Measurements from ENCODE around the gene MAST4.

The MAST4 gene

DNA sequence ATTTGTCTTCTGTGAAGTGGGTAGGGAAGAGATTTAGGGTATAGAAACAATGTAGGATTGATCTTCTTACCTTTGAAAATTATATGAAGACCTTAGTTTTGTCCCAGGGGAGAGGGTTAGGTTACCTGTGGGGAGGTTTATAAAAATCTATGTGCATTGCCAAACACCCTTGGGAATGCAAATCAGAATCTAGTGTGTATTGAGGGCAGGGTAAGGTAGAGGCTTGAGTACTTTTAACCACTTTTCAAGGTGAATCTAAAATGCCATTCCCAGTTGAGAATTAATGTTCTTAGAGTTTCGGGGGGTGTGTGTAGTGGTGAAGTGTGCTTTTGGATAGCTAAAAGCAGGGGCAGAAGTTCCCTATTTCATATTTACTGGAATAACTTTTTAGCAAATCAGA is 312.0 kb downstream of the MAST4 start:
- Histone ChIP-seq H3K27ac (ENCODE audit: low read depth, low read length) (no peak overlapping the region), H3K27me3 (ENCODE audit: control insufficient read depth, insufficient read depth, low read length) (peaks cover 66% of the 10 kb centered on the region), H3K9me3 (ENCODE audit: control insufficient read depth, insufficient read depth, low read length) (no peaks in the 10 kb centered on the region), H3K4me1 (ENCODE audit: control insufficient read depth, insufficient read depth, low read length) (peaks cover 52% of the 10 kb centered on the region), H3K4me3 (ENCODE audit: low read depth, low read length) (no peak overlapping the region; the same call in 1 of the 2 replicates), H3K9ac (ENCODE audit: low read depth, low read length) (no peak overlapping the region), H3K36me3 (ENCODE audit: control insufficient read depth, insufficient read depth, low read length) (no peaks in the 10 kb centered on the region)

DNA sequence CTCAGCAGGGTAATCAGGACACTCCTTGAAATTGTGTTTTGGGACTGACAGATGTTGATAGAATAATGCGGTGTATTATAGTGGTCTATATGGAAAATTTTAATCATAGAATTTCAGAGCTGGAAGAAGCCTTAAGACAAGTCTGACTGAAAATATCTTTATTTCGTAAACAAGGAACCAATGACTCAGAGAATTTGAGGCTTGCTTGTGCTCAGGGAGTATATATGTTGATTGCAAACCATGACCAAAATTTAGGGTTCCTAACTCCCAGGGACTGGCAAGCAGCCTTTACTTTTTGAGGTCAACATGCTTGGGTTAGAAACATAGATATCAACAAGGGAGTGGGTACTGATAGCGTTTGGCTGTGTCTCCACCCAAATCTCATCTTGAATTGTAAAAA is 313.2 kb downstream of the MAST4 start:
- Histone ChIP-seq H3K36me3 (ENCODE audit: control insufficient read depth, insufficient read depth, low read length) (no peaks in the 10 kb centered on the region), H3K9ac (ENCODE audit: low read depth, low read length) (no peak overlapping the region), H3K9me3 (ENCODE audit: control insufficient read depth, insufficient read depth, low read length) (no peaks in the 10 kb centered on the region), H3K27me3 (ENCODE audit: control insufficient read depth, insufficient read depth, low read length) (peaks cover 55% of the 10 kb centered on the region), H3K4me3 (ENCODE audit: low read depth, low read length) (no peak overlapping the region), H3K4me1 (ENCODE audit: control insufficient read depth, insufficient read depth, low read length) (peaks cover 43% of the 10 kb centered on the region), H3K27ac (ENCODE audit: low read depth, low read length) (no peak overlapping the region)

DNA sequence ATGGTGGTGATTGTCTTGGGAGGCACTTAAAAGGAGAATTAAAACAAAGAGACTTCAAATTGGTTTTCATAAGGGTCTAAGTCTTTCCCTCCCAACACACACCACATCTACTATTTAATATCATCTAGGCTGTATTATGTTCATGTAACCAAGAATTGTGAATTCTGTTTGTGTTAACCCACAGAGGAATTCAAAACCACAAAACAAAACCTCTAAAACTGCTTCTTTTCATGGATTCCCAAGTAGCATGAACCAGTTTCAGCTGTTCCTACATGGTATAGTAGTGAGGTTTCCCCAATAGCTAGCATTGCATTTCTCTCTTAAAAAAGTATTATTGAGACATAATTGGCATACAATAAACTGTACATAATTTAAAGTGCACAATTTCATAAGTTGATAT is 316.6 kb downstream of the MAST4 start:
- Histone ChIP-seq H3K9ac (ENCODE audit: low read depth, low read length) (no peak overlapping the region), H3K36me3 (ENCODE audit: control insufficient read depth, insufficient read depth, low read length) (no peaks in the 10 kb centered on the region), H3K27ac (ENCODE audit: low read depth, low read length) (no peak overlapping the region), H3K4me1 (ENCODE audit: control insufficient read depth, insufficient read depth, low read length) (peaks cover 11% of the 10 kb centered on the region), H3K4me3 (ENCODE audit: low read depth, low read length) (no peak overlapping the region), H3K9me3 (ENCODE audit: control insufficient read depth, insufficient read depth, low read length) (no peaks in the 10 kb centered on the region), H3K27me3 (ENCODE audit: control insufficient read depth, insufficient read depth, low read length) (peaks cover 21% of the 10 kb centered on the region)

- Histone ChIP-seq H3K4me1 (ENCODE audit: control insufficient read depth, insufficient read depth, low read length) (no peaks in the 10 kb centered on the region), H3K27ac (ENCODE audit: low read depth, low read length) (no peak overlapping the region), H3K9me3 (ENCODE audit: control insufficient read depth, insufficient read depth, low read length) (no peaks in the 10 kb centered on the region), H3K4me3 (ENCODE audit: low read depth, low read length) (no peak overlapping the region), H3K9ac (ENCODE audit: low read depth, low read length) (no peak overlapping the region), H3K27me3 (ENCODE audit: control insufficient read depth, insufficient read depth, low read length) (no peaks in the 10 kb centered on the region), H3K36me3 (ENCODE audit: control insufficient read depth, insufficient read depth, low read length) (no peaks in the 10 kb centered on the region)
These were observed 319.3 kb downstream of the MAST4 start for GRCh38 chr5:66915531-66915930.

DNA sequence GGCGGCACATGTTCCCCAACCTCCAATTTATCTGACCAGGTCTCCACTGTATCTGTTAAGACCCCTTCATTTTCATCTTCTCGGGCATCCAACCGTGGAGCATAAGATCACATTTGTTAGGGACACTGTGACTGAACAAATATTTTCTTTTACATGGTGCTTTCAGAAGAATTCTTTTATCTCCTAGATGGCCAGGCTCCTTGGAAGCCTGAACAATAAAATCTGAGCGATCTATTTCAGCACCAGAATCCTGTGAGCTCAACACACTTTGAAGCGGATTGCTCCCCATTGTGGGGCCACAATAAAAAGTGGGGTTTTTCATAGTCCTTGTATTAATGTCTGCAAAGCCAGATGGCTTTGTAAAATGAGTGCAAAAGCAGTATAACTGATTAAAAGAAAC is 326.7 kb downstream of the MAST4 start:
- Histone ChIP-seq H3K9ac (ENCODE audit: low read depth, low read length) (no peak overlapping the region), H3K27me3 (ENCODE audit: control insufficient read depth, insufficient read depth, low read length) (no peaks in the 10 kb centered on the region), H3K36me3 (ENCODE audit: control insufficient read depth, insufficient read depth, low read length) (no peaks in the 10 kb centered on the region), H3K4me3 (ENCODE audit: low read depth, low read length) (no peak overlapping the region), H3K9me3 (ENCODE audit: control insufficient read depth, insufficient read depth, low read length) (no peaks in the 10 kb centered on the region), H3K4me1 (ENCODE audit: control insufficient read depth, insufficient read depth, low read length) (no peaks in the 10 kb centered on the region), H3K27ac (ENCODE audit: low read depth, low read length) (no peak overlapping the region)

DNA sequence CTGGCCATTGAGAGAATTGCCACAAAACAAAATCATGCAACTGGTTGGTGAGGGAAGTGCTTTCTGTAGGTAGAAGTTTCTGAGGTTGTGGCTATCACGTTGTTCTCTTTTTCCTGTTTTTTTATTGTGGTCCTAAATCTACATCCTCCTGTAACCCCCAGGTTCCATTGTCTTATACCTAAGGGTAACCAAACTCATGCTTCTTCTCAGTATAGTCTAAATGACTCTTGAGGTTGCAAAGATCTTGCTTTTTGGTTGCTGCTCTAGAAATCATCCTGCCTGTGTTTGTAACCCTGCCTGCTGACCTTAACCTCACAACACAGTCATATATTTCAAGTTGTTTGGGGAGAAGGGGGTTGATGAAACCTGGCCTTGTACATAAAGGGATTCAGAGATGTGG is 327.3 kb downstream of the MAST4 start:
- H3K27me3 ChIP-seq (ENCODE audit: control insufficient read depth, insufficient read depth, low read length): no peaks in the 10 kb centered on the region
- no peak overlapping the region for H3K27ac ChIP-seq (ENCODE audit: low read depth, low read length)
- no peak overlapping the region for H3K4me3 ChIP-seq (ENCODE audit: low read depth, low read length)
- no peaks in the 10 kb centered on the region for H3K9me3 ChIP-seq (ENCODE audit: control insufficient read depth, insufficient read depth, low read length)
- H3K36me3 ChIP-seq (ENCODE audit: control insufficient read depth, insufficient read depth, low read length): no peaks in the 10 kb centered on the region
- no peaks in the 10 kb centered on the region for H3K4me1 ChIP-seq (ENCODE audit: control insufficient read depth, insufficient read depth, low read length)
- H3K9ac ChIP-seq (ENCODE audit: low read depth, low read length): no peak overlapping the region

DNA sequence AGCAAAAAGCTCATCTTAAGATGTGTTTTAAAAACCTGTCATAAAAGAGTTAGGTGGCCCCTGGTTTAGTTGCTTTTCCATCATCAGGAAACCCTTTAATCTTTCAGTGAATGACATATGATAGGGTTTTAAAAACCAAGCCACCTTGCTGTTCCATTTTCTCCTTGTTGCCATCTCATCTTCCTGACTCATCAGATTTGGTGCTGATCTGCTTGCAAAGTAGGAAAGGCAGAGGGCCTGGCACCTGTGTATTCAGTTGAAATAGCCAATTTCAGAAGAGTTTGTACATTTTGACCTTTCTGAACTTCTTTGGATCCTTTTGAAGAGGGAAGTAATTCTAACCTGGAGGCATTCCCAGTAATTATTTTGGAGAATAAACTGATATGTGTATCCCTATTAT is 327.7 kb downstream of the MAST4 start:
- no peak overlapping the region for H3K9ac ChIP-seq (ENCODE audit: low read depth, low read length)
- no peaks in the 10 kb centered on the region for H3K36me3 ChIP-seq (ENCODE audit: control insufficient read depth, insufficient read depth, low read length)
- no peaks in the 10 kb centered on the region for H3K9me3 ChIP-seq (ENCODE audit: control insufficient read depth, insufficient read depth, low read length)
- no peak overlapping the region for H3K27ac ChIP-seq (ENCODE audit: low read depth, low read length)
- no peak overlapping the region for H3K4me3 ChIP-seq (ENCODE audit: low read depth, low read length)
- H3K4me1 ChIP-seq (ENCODE audit: control insufficient read depth, insufficient read depth, low read length): no peaks in the 10 kb centered on the region
- no peaks in the 10 kb centered on the region for H3K27me3 ChIP-seq (ENCODE audit: control insufficient read depth, insufficient read depth, low read length)

GRCh38 chr5:66927140-66927539 is 330.9 kb downstream of the MAST4 start:
- H3K36me3 ChIP-seq (ENCODE audit: control insufficient read depth, insufficient read depth, low read length): no peaks in the 10 kb centered on the region
- no peaks in the 10 kb centered on the region for H3K4me1 ChIP-seq (ENCODE audit: control insufficient read depth, insufficient read depth, low read length)
- H3K27ac ChIP-seq (ENCODE audit: low read depth, low read length): no peak overlapping the region
- H3K9ac ChIP-seq (ENCODE audit: low read depth, low read length): no peak overlapping the region
- H3K27me3 ChIP-seq (ENCODE audit: control insufficient read depth, insufficient read depth, low read length): no peaks in the 10 kb centered on the region
- no peaks in the 10 kb centered on the region for H3K9me3 ChIP-seq (ENCODE audit: control insufficient read depth, insufficient read depth, low read length)
- no peak overlapping the region for H3K4me3 ChIP-seq (ENCODE audit: low read depth, low read length)

- H3K27me3 ChIP-seq (ENCODE audit: control insufficient read depth, insufficient read depth, low read length): no peaks in the 10 kb centered on the region
- no peaks in the 10 kb centered on the region for H3K9me3 ChIP-seq (ENCODE audit: control insufficient read depth, insufficient read depth, low read length)
- no peak overlapping the region for H3K27ac ChIP-seq (ENCODE audit: low read depth, low read length)
- H3K36me3 ChIP-seq (ENCODE audit: control insufficient read depth, insufficient read depth, low read length): no peaks in the 10 kb centered on the region
- no peak overlapping the region for H3K9ac ChIP-seq (ENCODE audit: low read depth, low read length)
- H3K4me1 ChIP-seq (ENCODE audit: control insufficient read depth, insufficient read depth, low read length): no peaks in the 10 kb centered on the region
- H3K4me3 ChIP-seq (ENCODE audit: low read depth, low read length): no peak overlapping the region
These were observed 333.1 kb downstream of the MAST4 start for GRCh38 chr5:66929281-66929680.

DNA sequence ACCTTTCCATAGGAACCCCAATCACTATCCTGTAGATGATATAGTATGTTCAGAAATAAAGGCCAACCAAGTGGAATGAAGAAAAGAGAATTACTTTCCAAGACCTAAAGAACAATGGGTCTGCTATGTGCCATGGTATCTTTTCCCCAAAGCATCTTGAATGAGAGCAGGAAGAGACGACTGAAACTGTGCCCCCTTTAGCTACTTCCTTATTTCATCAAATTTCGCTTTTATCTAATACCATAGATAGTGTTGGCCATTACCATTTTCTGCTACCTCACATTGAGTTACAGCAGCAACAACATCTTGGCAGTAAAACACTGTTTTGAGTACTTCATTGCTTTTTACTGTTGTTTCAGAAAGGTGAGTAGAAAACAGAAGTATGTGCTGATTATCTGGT is 333.8 kb downstream of the MAST4 start:
- Histone ChIP-seq H3K4me1 (ENCODE audit: control insufficient read depth, insufficient read depth, low read length) (no peaks in the 10 kb centered on the region), H3K9ac (ENCODE audit: low read depth, low read length) (no peak overlapping the region), H3K27ac (ENCODE audit: low read depth, low read length) (no peak overlapping the region), H3K27me3 (ENCODE audit: control insufficient read depth, insufficient read depth, low read length) (no peaks in the 10 kb centered on the region), H3K36me3 (ENCODE audit: control insufficient read depth, insufficient read depth, low read length) (no peaks in the 10 kb centered on the region), H3K4me3 (ENCODE audit: low read depth, low read length) (no peak overlapping the region), H3K9me3 (ENCODE audit: control insufficient read depth, insufficient read depth, low read length) (no peaks in the 10 kb centered on the region)

GRCh38 chr5:66931651-66932050 is 335.5 kb downstream of the MAST4 start:
- H3K9ac ChIP-seq (ENCODE audit: low read depth, low read length): no peak overlapping the region
- no peak overlapping the region for H3K27ac ChIP-seq (ENCODE audit: low read depth, low read length)
- no peak overlapping the region for H3K4me3 ChIP-seq (ENCODE audit: low read depth, low read length)
- no peaks in the 10 kb centered on the region for H3K36me3 ChIP-seq (ENCODE audit: control insufficient read depth, insufficient read depth, low read length)
- H3K4me1 ChIP-seq (ENCODE audit: control insufficient read depth, insufficient read depth, low read length): no peaks in the 10 kb centered on the region; the same call in 1 of the 2 replicates
- H3K9me3 ChIP-seq (ENCODE audit: control insufficient read depth, insufficient read depth, low read length): no peaks in the 10 kb centered on the region
- H3K27me3 ChIP-seq (ENCODE audit: control insufficient read depth, insufficient read depth, low read length): no peaks in the 10 kb centered on the region

DNA sequence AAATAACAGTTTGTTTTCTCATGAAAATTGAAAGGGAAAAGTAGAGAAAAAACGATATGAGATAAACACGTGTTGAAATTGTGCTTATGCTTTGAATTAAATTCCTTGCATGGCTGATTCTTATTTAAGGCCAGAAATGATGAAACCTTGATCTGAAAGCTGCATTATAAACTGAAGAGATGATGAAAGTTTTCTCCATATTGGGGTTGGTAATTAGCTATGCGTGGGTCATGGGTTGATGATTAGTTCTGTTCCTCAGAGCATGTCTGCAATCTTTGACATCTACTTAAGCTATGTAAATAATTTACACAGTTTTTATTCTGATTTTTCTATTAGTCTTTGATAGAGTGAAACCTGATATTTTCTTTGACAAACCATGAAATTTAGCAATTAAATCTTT is 336.3 kb downstream of the MAST4 start:
- no peak overlapping the region for H3K9ac ChIP-seq (ENCODE audit: low read depth, low read length)
- H3K27ac ChIP-seq (ENCODE audit: low read depth, low read length): no peak overlapping the region
- no peak overlapping the region for H3K4me3 ChIP-seq (ENCODE audit: low read depth, low read length)
- no peaks in the 10 kb centered on the region; the same call in 1 of the 2 replicates for H3K4me1 ChIP-seq (ENCODE audit: control insufficient read depth, insufficient read depth, low read length)
- no peaks in the 10 kb centered on the region for H3K9me3 ChIP-seq (ENCODE audit: control insufficient read depth, insufficient read depth, low read length)
- no peaks in the 10 kb centered on the region for H3K27me3 ChIP-seq (ENCODE audit: control insufficient read depth, insufficient read depth, low read length)
- no peaks in the 10 kb centered on the region for H3K36me3 ChIP-seq (ENCODE audit: control insufficient read depth, insufficient read depth, low read length)
